Upper lobe of left lung (tissue), 6 donors: ENCODE results near the gene DCTN3. TPM values are rescaled to one million over a fixed set of nuclear protein-coding genes. Genes with fewer than 3 reads are reported as not detected.
A peak's percentile ranks its signal among the peaks of the same experiment; 100 is the strongest.

Experiments
- ATAC-seq, 2 donors: fragments of 200-7000 bp; cut with Tn5 transposase; one replicate each; pipeline ENCODE4 v1.9.1; 2022; ENCODE audit warnings: mild to moderate bottlenecking in 2 of 2, moderate library complexity in 2 of 2; ENCODE audit not compliant: low FRiP score in 2 of 2
- DNase-seq, 2 donors: peaks; one replicate each; pipeline ENCODE4 v3.0.0-alpha.2; 2019 to 2020
- H3K27ac ChIP-seq, 4 donors: fragments of 200-600 bp; sonication (generic); one replicate each; pipeline ENCODE4 v1.5.1; 2016 to 2019
- H3K27me3 ChIP-seq, 4 donors: fragments of 200-600 bp; sonication (generic); one replicate each; pipeline ENCODE4 v1.5.1; 2017 to 2019
- H3K36me3 ChIP-seq, 4 donors: fragments of 200-600 bp; sonication (generic); one replicate each; pipeline ENCODE4 v1.5.1; 2016 to 2019
- H3K4me1 ChIP-seq, 4 donors: fragments of 200-600 bp; sonication (generic); one replicate each; pipeline ENCODE4 v1.5.1; 2018 to 2019
- H3K4me3 ChIP-seq, 4 donors: fragments of 200-600 bp; sonication (generic); one replicate each; pipeline ENCODE4 v1.5.1; 2017 to 2019; ENCODE audit warnings: mild to moderate bottlenecking in 2 of 4, moderate library complexity in 1 of 4
- H3K9me3 ChIP-seq, 4 donors: fragments of 200-600 bp; sonication (generic); one replicate each; pipeline ENCODE4 v1.5.1; 2018 to 2019
- CTCF ChIP-seq, 6 experiments: fragments of 450-650 bp in 4 of 6; fragments of 200-600 bp in 2 of 6; sonication (generic) in 2 of 6; IDR thresholded peaks; one replicate each; pipeline ENCODE4 v1.5.1; 2016 to 2019; ENCODE audit warnings: antibody characterized with exemption in 6 of 6
- EP300 ChIP-seq, 4 donors: sonication (generic); formaldehyde crosslinking; IDR thresholded peaks; one replicate each; pipeline ENCODE4 v1.5.1; 2017; ENCODE audit warnings: antibody characterized with exemption in 4 of 4, control low read depth in 2 of 4
- POLR2A ChIP-seq, 4 donors: fragments of 450-650 bp; IDR thresholded peaks; one replicate each; pipeline ENCODE4 v1.5.1; 2016 to 2017; ENCODE audit warnings: antibody characterized with exemption in 4 of 4, mild to moderate bottlenecking in 2 of 4
- POLR2AphosphoS5 ChIP-seq, 2 donors: sonication (generic); formaldehyde crosslinking; IDR thresholded peaks; one replicate each; pipeline ENCODE4 v1.5.1; 2017; ENCODE audit warnings: antibody characterized with exemption in 2 of 2
- WGBS, 2 donors: methylation state at CpG; one replicate each; pipeline ENCODE4 v1.1.5; 2017 to 2018; 5-methylcytosine and 5-hydroxymethylcytosine counted together
- total RNA-seq, 6 donors: library from RNA; depleted of rRNA in 4 of 6; stranded (reverse); fragments of >200 nt in 4 of 6; gene quantifications; one replicate each; pipeline versions ENCODE4 v1.1.0 to v1.2.1, GENCODE V29; 2016 to 2021
- donor health status: DM: no; HTN: no; CAD: no; lungs with moderate emphysema.
- donor health status: DM: no; HTN: yes; CAD: no; lungs with severe emphysema.

DCTN3 gene
- total RNA-seq, 6 donors from 2014 or later: 26.2 to 92.6 (median 68.1) TPM

GRCh38 chr9:34607331-34607730, 13.0 kb downstream of the DCTN3 start:
- Histone ChIP-seq H3K27me3 (no peaks in the 10 kb centered on the region), H3K36me3 (no peaks in the 10 kb centered on the region), H3K4me1 (peaks cover 6 to 18% (median 11%) of the 10 kb centered on the region in 4 donors), H3K9me3 (no peaks in the 10 kb centered on the region), H3K27ac (no peak overlapping the region), H3K4me3 (no peak overlapping the region)
- 39 to 42% methylated on average over 2 of the region's 2 CpGs for WGBS, 2 donors
- TF ChIP-seq CTCF (IDR thresholded peaks at IDR 0.05): no peak
- TF ChIP-seq POLR2A (IDR thresholded peaks at IDR 0.05): no peak
- TF ChIP-seq POLR2AphosphoS5 (IDR thresholded peaks at IDR 0.05): no peak
- TF ChIP-seq EP300 (IDR thresholded peaks at IDR 0.05): no peak
- DNase-seq (no peak), ATAC-seq (no peak)

GRCh38 chr9:34606905-34607304, 13.4 kb downstream of the DCTN3 start:
- TF ChIP-seq POLR2A (IDR thresholded peaks at IDR 0.05): no peak
- TF ChIP-seq CTCF (IDR thresholded peaks at IDR 0.05): no peak
- no peak for TF ChIP-seq POLR2AphosphoS5 (IDR thresholded peaks at IDR 0.05)
- TF ChIP-seq EP300 (IDR thresholded peaks at IDR 0.05): no peak
- DNase-seq: no peak
- H3K4me1 ChIP-seq: peaks cover 3 to 15% (median 9%) of the 10 kb centered on the region in 4 donors
- ATAC-seq: no peak
- 93 to 96% methylated on average over 3 of the region's 3 CpGs for WGBS, 2 donors
- H3K27me3 ChIP-seq: no peaks in the 10 kb centered on the region
- H3K9me3 ChIP-seq: no peaks in the 10 kb centered on the region
- no peak overlapping the region for H3K4me3 ChIP-seq
- no peak overlapping the region for H3K27ac ChIP-seq
- H3K36me3 ChIP-seq: no peaks in the 10 kb centered on the region

DNA sequence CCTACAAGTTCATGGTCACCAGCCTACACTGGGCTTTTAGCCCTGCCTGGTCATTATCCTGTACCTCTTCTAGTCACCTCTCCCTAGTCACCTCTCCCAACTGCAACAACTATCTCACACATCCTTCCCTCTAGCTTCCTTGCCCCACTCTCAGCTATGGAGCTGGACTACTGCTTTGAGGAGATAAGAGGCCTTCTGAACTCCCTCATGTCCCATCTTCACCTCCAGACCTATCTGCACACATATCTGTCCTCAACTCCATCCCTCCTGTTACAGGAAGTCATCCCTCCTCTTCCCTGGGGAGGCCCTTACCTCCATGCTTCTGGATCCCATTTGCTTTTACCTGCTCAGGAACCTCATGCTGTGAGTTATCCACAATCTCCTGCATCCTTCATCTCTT, 14.1 kb downstream of the DCTN3 start:
- H3K9me3 ChIP-seq: no peaks in the 10 kb centered on the region
- TF ChIP-seq CTCF (IDR thresholded peaks at IDR 0.05) (no peak), EP300 (IDR thresholded peaks at IDR 0.05) (no peak), POLR2A (IDR thresholded peaks at IDR 0.05) (no peak), POLR2AphosphoS5 (IDR thresholded peaks at IDR 0.05) (no peak)
- H3K36me3 ChIP-seq: no peaks in the 10 kb centered on the region
- no peak for DNase-seq
- H3K27ac ChIP-seq: no peak overlapping the region
- no peak for ATAC-seq
- H3K27me3 ChIP-seq: no peaks in the 10 kb centered on the region
- H3K4me1 ChIP-seq: peaks cover 2 to 10% (median 6%) of the 10 kb centered on the region in 4 donors
- no peak overlapping the region for H3K4me3 ChIP-seq

- ATAC-seq: peak; percentile 86 to 90
- Histone ChIP-seq H3K9me3 (no peaks in the 10 kb centered on the region), H3K27ac (no peak overlapping the region), H3K4me1 (no peaks in the 10 kb centered on the region), H3K27me3 (no peaks in the 10 kb centered on the region), H3K36me3 (no peaks in the 10 kb centered on the region), H3K4me3 (no peak overlapping the region)
- WGBS, 2 donors: 52 to 63% methylated on average over 4 of the region's 4 CpGs
- no peak for TF ChIP-seq POLR2A (IDR thresholded peaks at IDR 0.05)
- peak; percentile 81 to 87 (median 82) for TF ChIP-seq CTCF (IDR thresholded peaks at IDR 0.05)
- no peak for TF ChIP-seq EP300 (IDR thresholded peaks at IDR 0.05)
- DNase-seq: peak in 1 of 2 donors; percentile 76
These were observed 16.6 kb downstream of the DCTN3 start for GRCh38 chr9:34603610-34604231.

DNA sequence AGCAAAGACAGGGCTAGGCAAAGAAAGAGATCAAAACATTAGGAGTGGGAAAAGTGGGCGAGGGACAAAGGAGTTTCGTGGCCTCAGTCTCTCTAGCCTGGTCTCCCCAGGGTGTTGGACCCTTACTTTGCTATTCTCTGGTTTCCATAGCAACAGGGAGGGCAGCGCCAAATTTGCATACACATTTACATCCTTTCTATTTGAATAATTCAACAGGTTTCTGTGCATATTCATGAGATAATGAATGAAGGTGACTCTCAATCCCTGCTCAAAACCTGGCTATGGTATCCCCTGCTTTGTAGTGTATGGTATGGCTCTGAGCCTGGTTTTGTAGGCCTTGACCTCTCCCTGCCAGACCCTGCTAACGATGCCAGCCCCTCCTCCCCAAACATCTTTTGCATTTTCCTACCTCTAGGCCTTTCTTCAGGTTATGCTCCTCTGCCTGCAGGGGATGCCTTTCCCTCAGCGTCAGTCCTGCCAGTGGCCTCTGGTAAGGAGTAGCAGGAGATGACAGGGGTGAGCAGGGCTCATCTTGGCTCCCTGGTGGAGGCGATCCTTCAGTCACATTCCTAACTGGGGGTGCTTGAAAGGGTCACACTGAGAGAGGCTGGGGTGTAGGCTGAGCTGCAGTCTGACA, 18.2 kb downstream of the DCTN3 start:
- 63 to 77% methylated on average over 6 of the region's 6 CpGs for WGBS, 2 donors
- Histone ChIP-seq H3K4me1 (no peaks in the 10 kb centered on the region), H3K4me3 (no peak overlapping the region), H3K36me3 (no peaks in the 10 kb centered on the region), H3K27ac (no peak overlapping the region), H3K9me3 (no peaks in the 10 kb centered on the region), H3K27me3 (no peaks in the 10 kb centered on the region)
- ATAC-seq: no peak
- TF ChIP-seq CTCF (IDR thresholded peaks at IDR 0.05) (no peak), POLR2AphosphoS5 (IDR thresholded peaks at IDR 0.05) (no peak), POLR2A (IDR thresholded peaks at IDR 0.05) (no peak), EP300 (IDR thresholded peaks at IDR 0.05) (no peak)
- no peak for DNase-seq
